Measurements from ENCODE around the gene GFY.

Gene GFY

GRCh38 chr19:49425178-49425577 is at the start of gene GFY:
Gene GFY, plus strand, starts transcription at chr19:49425388. Its CDS starts 1,043 bp downstream, at chr19:49426431.
- no peak within 1 kb of the TSS for H3K9ac ChIP-seq
- H3K79me2 ChIP-seq (ENCODE audit: insufficient read depth, low read depth): no peaks in the 10 kb centered on the region
- H3K4me2 ChIP-seq: no peak within 1 kb of the TSS
- no peaks in the 10 kb centered on the region for H4K20me1 ChIP-seq (ENCODE audit: insufficient read depth)
- no peak for TF ChIP-seq CTCF (conservative IDR thresholded peaks at IDR 0.05; ENCODE audit: low read depth, low read length)
- no peaks in the 10 kb centered on the region for H3K36me3 ChIP-seq (ENCODE audit: insufficient read depth)
- H2AFZ ChIP-seq (ENCODE audit: low read depth): no peak within 1 kb of the TSS
- H3K4me3 ChIP-seq (IDR thresholded peaks at IDR 0.05; ENCODE audit: insufficient read depth, low read depth, low read length): no peak within 1 kb of the TSS
- no peak within 1 kb of the TSS for H3K27ac ChIP-seq
- H3K27me3 ChIP-seq (ENCODE audit: insufficient read depth, low read depth): peaks cover 99% of the 10 kb centered on the region
- H3K4me1 ChIP-seq (ENCODE audit: low read depth, poor library complexity, severe bottlenecking): peaks cover 9% of the 10 kb centered on the region

- H3K36me3 ChIP-seq (ENCODE audit: insufficient read depth): no peaks in the 10 kb centered on the region
- no peak overlapping the region for H3K27ac ChIP-seq
- H3K4me3 ChIP-seq (IDR thresholded peaks at IDR 0.05; ENCODE audit: insufficient read depth, low read depth, low read length): no peak overlapping the region
- H3K79me2 ChIP-seq (ENCODE audit: insufficient read depth, low read depth): no peaks in the 10 kb centered on the region
- no peak for TF ChIP-seq CTCF (conservative IDR thresholded peaks at IDR 0.05; ENCODE audit: low read depth, low read length)
- H2AFZ ChIP-seq (ENCODE audit: low read depth): no peak overlapping the region
- H3K4me2 ChIP-seq: no peak overlapping the region
- H3K4me1 ChIP-seq (ENCODE audit: low read depth, poor library complexity, severe bottlenecking): no peaks in the 10 kb centered on the region
- H4K20me1 ChIP-seq (ENCODE audit: insufficient read depth): no peaks in the 10 kb centered on the region
- peaks cover 84% of the 10 kb centered on the region for H3K27me3 ChIP-seq (ENCODE audit: insufficient read depth, low read depth)
- no peak overlapping the region for H3K9ac ChIP-seq
Observed at GRCh38 chr19:49378512-49378911, 46.7 kb upstream of the GFY start.

- H3K4me3 ChIP-seq (IDR thresholded peaks at IDR 0.05; ENCODE audit: insufficient read depth, low read depth, low read length): no peak overlapping the region
- no peak overlapping the region for H3K27ac ChIP-seq
- no peak overlapping the region for H3K4me2 ChIP-seq
- no peaks in the 10 kb centered on the region for H3K79me2 ChIP-seq (ENCODE audit: insufficient read depth, low read depth)
- H3K9ac ChIP-seq: no peak overlapping the region
- no peak overlapping the region for H2AFZ ChIP-seq (ENCODE audit: low read depth)
- no peak for TF ChIP-seq CTCF (conservative IDR thresholded peaks at IDR 0.05; ENCODE audit: low read depth, low read length)
- no peaks in the 10 kb centered on the region for H4K20me1 ChIP-seq (ENCODE audit: insufficient read depth)
- no peaks in the 10 kb centered on the region for H3K36me3 ChIP-seq (ENCODE audit: insufficient read depth)
- no peaks in the 10 kb centered on the region for H3K4me1 ChIP-seq (ENCODE audit: low read depth, poor library complexity, severe bottlenecking)
- H3K27me3 ChIP-seq (ENCODE audit: insufficient read depth, low read depth): peaks cover 82% of the 10 kb centered on the region
Observed at GRCh38 chr19:49380391-49380790, 44.8 kb upstream of the GFY start.

- no peak overlapping the region for H2AFZ ChIP-seq (ENCODE audit: low read depth)
- no peak overlapping the region for H3K9ac ChIP-seq
- H4K20me1 ChIP-seq (ENCODE audit: insufficient read depth): no peaks in the 10 kb centered on the region
- no peak overlapping the region for H3K4me2 ChIP-seq
- H3K4me3 ChIP-seq (IDR thresholded peaks at IDR 0.05; ENCODE audit: insufficient read depth, low read depth, low read length): no peak overlapping the region
- TF ChIP-seq CTCF (conservative IDR thresholded peaks at IDR 0.05; ENCODE audit: low read depth, low read length): no peak
- peaks cover 65% of the 10 kb centered on the region for H3K27me3 ChIP-seq (ENCODE audit: insufficient read depth, low read depth)
- H3K27ac ChIP-seq: no peak overlapping the region
- H3K4me1 ChIP-seq (ENCODE audit: low read depth, poor library complexity, severe bottlenecking): no peaks in the 10 kb centered on the region
- H3K36me3 ChIP-seq (ENCODE audit: insufficient read depth): no peaks in the 10 kb centered on the region
- H3K79me2 ChIP-seq (ENCODE audit: insufficient read depth, low read depth): no peaks in the 10 kb centered on the region
Observed at GRCh38 chr19:49382639-49383038, 42.5 kb upstream of the GFY start.
